NCI-H1048 (cell line): ENCODE data around the gene PLA2G6.
"Not testable (repeated sequence)": the region's sequence is repeated elsewhere in the genome, so short reads cannot be mapped to it uniquely, and the experiment has no call there.

Experiments
- DNase-seq: peaks from one replicate; lab custom pipeline; 2025; lab: John Stamatoyannopoulos, UW

PLA2G6 gene

DNA sequence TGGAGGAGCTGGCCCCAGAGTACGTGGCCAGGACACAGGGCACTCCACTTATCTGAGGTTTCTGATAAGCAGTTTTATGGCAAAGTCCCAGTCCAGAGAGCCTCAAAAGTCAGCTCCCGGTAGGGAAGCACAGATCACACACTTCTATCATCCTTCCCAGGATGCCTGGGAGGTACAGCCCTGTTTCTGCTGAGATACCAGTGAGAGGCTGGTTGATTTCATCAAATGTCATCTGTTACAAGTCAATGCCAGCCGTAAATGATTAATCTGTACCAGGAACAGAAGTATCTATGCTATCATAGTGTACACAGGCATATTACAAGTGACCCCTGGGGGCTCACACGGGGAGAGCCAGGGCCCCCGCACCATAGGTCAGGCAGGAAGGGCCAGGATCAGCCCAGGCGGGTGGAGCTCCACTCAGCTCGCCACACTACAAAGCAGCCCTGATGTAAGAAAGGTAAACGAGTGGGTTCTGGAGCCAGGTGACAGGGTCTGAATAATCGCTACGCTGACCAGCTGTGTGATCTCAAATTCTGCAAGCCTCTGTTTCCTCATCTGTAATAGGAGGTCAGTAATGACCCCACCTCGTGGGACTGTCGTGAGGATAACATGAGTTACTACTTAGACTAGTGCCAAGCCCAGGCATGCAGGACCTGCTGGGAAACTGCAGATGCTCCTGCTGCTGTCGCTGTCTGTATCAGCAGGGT lies 17.6 kb downstream of the PLA2G6 start:
- no peak for DNase-seq

DNA sequence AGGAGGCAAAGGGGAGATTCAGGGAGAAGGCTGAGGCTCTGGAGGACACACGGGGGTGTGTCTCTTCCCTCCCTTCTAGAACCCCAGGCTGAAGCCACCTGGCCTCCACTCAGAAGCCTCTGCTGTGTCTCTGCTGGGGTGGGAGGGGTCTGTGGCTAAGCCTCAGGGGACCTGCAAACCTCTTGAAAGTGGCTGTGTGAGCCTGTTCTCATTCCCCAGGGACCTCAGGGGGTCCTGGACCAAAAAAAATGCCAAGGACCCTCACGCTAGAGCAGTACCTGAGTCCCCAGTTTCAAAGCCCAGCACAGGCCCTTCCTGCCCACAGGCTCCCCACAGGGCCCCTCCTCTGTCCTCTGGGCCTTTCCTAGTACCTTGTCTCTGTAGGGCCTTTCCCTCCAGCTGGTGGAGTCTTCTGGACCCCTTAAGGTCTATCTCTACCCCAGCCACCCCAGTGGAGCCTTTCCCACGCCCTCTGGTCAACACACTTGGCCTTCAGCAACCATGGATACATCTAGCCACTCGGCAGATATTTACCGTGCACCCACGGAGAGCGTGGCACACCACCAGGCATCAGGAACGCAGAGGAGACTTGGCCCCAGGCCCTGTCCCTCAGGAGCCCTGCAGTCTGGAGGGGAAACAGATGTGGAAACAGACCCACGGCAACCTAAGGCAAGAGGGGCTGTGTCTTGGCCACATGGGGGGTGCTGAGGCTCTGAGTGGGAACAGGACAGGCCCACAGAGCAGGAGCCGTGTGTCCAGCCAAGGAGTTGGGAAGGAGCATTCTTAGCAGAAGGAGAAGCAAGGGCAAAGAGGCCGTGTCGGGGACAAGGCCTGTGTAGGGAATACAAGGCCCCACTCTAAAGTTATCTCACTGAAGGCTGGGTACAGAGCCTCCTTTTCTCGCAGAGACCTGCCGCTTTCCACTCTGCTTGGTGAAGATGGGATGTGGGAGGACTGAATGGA lies 18.5 kb downstream of the PLA2G6 start:
- no peak for DNase-seq

GRCh38 chr22:38155703-38156102 lies 25.9 kb downstream of the PLA2G6 start:
- DNase-seq: no peak

DNA sequence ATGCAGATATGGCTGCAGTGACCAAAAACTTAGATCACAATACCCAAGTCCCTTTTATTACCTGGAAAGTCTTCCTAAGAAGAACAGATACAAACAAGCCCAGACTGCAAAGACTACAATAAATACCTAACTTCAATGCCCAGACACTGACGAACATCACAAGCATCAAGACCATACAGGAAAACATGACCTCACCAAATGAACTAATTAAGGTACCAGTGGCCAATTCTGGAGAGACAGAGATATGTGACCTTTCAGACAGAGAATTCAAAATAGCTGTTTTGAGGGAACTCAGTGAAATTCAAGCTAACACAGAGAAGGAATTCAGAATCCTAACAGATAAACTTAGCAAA lies 27.1 kb downstream of the PLA2G6 start:
- not testable (repeated sequence) for DNase-seq

DNA sequence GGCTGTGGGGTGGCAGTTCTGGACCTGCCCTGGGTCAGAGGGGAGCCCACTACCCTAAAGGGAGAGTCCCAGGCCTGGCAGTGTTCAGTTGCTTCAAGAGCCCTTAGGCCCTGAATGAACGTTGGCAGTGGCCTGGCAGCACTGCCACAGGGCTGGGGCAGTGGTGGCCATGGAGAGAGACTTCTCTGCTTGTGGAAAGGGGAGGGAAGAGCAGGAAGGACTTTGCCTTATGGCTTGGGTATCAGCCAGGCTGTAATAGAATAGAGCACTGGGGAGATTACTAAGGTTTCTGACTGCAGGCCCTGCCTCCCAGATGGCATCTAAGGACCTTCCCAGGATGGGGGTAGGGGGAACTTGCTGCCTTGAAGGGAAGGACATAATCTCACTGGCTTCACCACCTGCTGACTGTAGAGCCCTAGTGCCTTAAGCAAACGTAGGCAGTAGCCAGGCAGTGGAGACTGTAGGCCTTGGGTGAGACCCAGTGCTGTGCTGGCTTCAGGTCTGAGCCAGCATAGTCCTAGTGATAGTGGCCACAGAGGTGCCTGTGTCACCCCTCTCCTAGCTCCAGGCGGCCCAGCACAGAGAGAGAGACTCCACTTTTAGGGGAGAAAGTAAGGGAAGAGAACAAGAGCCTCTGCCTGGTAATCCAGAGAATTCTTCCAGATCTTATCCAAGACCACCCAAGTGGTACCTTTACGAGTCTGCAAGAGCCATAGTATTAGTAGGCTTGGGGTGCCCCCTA lies 27.6 kb downstream of the PLA2G6 start:
- no peak for DNase-seq

DNA sequence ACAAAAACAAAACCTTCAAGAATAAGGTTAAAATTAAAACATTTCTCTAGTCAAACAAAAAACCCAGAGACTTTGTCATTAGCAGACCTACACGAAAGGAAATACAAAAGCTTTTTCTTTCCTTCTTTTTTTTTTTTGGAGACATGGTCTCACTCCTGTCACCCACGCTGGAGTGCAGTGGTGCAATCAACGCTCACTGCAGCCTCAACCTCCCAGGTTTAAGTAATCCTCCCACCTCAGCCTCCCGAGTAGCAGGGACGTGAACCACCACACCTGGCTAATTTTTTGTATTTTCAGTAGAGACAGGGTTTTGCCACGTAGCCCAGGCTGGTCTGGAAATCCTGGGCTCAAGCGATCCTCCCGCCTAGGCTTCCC lies 30.5 kb downstream of the PLA2G6 start:
- no peak for DNase-seq

- DNase-seq: no peak
Measured at GRCh38 chr22:38148245-38148644, 33.4 kb downstream of the PLA2G6 start.

GRCh38 chr22:38146166-38146565 lies 35.5 kb downstream of the PLA2G6 start:
- not testable (repeated sequence) for DNase-seq

- DNase-seq: no peak
Measured at GRCh38 chr22:38144025-38144405, 37.6 kb downstream of the PLA2G6 start.

- no peak for DNase-seq
Measured at GRCh38 chr22:38142606-38143005, 39.0 kb downstream of the PLA2G6 start.

- DNase-seq: no peak
Measured at GRCh38 chr22:38141217-38141973, 40.2 kb downstream of the PLA2G6 start.

DNA sequence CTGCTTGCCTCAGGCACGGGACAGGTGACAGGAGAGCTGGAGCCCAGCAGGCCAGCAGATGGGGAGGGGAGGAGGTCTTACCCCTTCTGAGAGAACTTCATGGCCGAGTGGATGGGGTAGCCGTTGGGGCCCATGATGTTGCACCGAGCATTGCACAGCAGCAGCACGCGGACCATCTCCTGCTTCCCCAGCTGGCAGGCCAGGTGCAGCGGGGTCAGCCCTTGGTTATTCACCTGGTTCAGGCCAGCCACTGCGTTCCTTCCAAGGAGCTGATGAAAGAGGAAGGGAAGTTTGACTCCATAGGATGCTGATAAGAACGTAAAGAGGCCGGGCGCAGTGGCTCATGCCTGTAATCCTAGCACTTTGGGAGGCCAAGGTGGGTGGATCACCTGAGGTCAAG lies 41.7 kb downstream of the PLA2G6 start:
- DNase-seq: no peak

DNA sequence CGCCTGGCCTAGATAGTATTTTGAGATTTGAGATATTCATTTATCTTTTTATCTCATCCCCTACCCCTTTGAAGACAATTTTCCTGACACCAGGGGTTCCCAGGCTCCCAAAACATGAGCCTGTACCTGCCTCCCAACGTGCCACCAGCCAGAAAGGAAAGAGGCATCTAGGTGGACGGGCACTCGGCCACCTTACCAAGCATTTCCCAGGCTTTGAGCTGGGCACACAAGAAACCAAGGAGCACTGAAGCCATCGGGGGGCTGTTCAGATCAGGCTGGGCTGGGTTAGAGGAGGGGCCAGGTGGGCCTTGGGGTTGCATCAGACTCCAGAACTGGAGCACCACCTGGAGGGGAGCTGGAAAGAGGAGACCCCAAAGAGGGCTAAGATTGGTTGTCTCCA lies 42.7 kb downstream of the PLA2G6 start:
- no peak for DNase-seq

- no peak for DNase-seq
Measured at GRCh38 chr22:38137876-38138687, 43.5 kb downstream of the PLA2G6 start.

GRCh38 chr22:38136607-38137006 lies 45.0 kb downstream of the PLA2G6 start:
- DNase-seq: no peak

- DNase-seq: no peak
Measured at GRCh38 chr22:38135133-38135706, 46.4 kb downstream of the PLA2G6 start.

- DNase-seq: no peak
Measured at GRCh38 chr22:38133331-38133730, 48.3 kb downstream of the PLA2G6 start.

DNA sequence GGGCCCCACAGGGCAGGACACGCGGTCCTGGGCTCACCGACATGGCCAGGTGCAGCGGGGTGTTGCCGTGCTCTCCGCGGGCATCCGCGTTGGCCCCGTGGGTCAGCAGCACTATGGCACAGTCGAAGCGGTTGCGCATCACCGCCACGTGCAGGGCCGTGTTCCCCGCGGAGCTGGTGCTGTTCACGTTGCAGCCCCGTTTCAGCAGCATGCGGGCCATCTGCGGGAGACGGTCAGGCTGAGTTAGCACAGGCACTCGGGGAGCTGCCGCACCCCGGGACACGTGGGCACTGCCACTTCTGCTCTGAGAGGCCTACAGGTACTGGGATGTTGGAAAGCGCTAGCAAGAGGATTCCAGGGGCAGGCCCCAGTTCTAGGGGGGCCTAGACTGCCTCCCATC lies 48.8 kb downstream of the PLA2G6 start:
- no peak for DNase-seq

DNA sequence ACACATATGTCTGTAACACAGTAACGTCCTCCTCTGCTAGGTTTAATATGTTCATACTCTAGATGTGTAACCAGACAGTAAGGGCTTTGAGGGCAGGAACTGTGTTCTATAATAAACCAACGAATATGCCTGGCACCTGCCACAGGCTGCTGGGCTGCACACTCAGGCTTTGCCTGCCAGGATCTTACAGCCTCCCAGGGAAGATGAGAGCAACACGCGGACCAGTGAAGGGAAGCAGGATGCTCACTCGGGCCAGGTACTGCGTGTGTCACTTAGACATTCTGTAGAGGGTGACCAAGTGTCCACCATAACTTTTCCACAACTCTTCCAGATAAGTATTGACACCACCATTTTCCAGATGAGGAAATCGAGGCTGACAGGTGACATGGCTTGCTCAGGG lies 49.5 kb downstream of the PLA2G6 start:
- DNase-seq: no peak

DNA sequence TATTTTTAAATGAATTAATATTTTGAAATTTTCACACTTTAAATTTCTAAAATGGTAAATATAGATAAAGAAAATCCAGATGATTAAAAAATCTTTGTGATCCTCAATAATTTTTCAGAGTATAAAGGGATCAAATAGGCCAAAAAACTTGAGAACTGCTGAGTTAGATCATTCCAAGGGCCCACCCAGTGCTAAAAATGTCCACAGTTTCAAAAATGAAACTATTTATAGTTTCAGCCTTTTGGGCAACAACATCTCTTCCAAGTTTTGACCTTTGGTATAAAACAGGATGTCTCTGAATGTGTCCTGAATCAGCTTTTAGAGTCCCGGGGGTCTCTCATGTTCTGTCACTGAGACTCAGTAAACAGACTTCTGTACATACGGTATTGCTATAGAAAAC lies 50.2 kb downstream of the PLA2G6 start:
- no peak for DNase-seq

DNA sequence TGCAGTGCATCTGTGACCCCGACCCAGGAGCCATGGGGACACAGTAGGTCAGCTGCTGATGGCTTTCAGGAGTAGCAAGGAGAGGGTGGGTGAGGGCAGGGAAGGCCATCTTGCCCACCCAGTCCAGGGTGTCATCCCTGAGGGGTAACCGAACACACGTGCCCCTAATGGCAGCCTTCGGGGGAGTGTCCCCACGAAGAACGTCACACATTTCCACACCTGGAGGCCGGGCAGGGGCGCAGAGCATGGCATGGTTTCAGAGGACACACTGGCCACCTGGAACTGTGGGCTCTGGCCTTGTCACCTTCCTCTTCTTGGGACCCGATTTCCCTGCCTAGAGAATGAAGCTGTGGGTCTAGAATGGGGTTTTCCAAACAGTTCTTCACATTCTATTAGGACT lies 51.8 kb downstream of the PLA2G6 start:
- DNase-seq: no peak
